ENCODE data around the gene TSC22D4.

GRCh38 chr7:100489824-100490223 lies 10.8 kb upstream of the TSC22D4 start:
- TF ChIP-seq CTCF (conservative IDR thresholded peaks at IDR 0.05 in 1 of 2, IDR thresholded peaks at IDR 0.05 in 1 of 2; ENCODE audit: low read depth in 1 of 2, low read length in 2 of 2) (no peak), EZH2 (IDR thresholded peaks at IDR 0.05; ENCODE audit: low read length, missing control alignments) (no peak)

Data from fibroblast of lung (primary cell).